Keratinocyte (primary cell): Measurements from ENCODE around the gene NRP1. TPM values are rescaled to one million over a fixed set of nuclear protein-coding genes. Genes with fewer than 3 reads are reported as not detected.

ENCODE experiments used
- DNase-seq: peaks from one replicate; pipeline ENCODE4 v3.0.0-alpha.2; 2011; ENCODE audit warnings: low read depth, missing footprints, low spot score
- FAIRE-seq: peaks from 2 replicates; lab custom pipeline; 2011; peaks lifted over from hg19 to GRCh38; lab: Jason Lieb, UNC
- H2AFZ ChIP-seq: 2 replicates; pipeline ENCODE4 v1.6.0; 2012; ENCODE audit warnings: low read length, control low read depth, inconsistent platforms; ENCODE audit not compliant: control insufficient read depth
- H3K27ac ChIP-seq: 2 replicates; pipeline ENCODE4 v1.5.1; 2011; ENCODE audit warnings: low read length; ENCODE audit not compliant: control insufficient read depth, insufficient read depth
- H3K27me3 ChIP-seq: 3 replicates; pipeline ENCODE4 v1.6.0; 2011; ENCODE audit warnings: low read length; ENCODE audit not compliant: control insufficient read depth, insufficient read depth; ENCODE audit errors: extremely low read depth
- H3K36me3 ChIP-seq, 2 experiments: 2 replicates in 1 of 2; 3 replicates in 1 of 2; pipeline ENCODE4 v1.5.1; 2011; ENCODE audit warnings: low read length in 2 of 2, mild to moderate bottlenecking in 1 of 2; ENCODE audit not compliant: control insufficient read depth in 2 of 2, insufficient read depth in 2 of 2; ENCODE audit errors: extremely low read depth in 1 of 2
- H3K4me1 ChIP-seq: 3 replicates; pipeline ENCODE4 v1.5.1; 2011; ENCODE audit warnings: low read length; ENCODE audit not compliant: control insufficient read depth, insufficient read depth; ENCODE audit errors: extremely low read depth
- H3K4me2 ChIP-seq: 3 replicates; pipeline ENCODE4 v1.6.0; 2011; ENCODE audit warnings: low read depth, low read length; ENCODE audit not compliant: control insufficient read depth, insufficient read depth; ENCODE audit errors: extremely low read depth
- H3K4me3 ChIP-seq, 3 experiments: fragments of 200-600 bp in 1 of 3; sonication (generic) in 1 of 3; 2 replicates in 2 of 3; 3 replicates in 1 of 3; pipeline ENCODE4 v1.5.1; 2011 to 2016; ENCODE audit warnings: low read length in 3 of 3, mild to moderate bottlenecking in 3 of 3, control low read depth in 2 of 3, inconsistent platforms in 1 of 3, low read depth in 1 of 3, mixed read lengths in 1 of 3, mixed run types in 1 of 3, moderate library complexity in 1 of 3; ENCODE audit not compliant: control insufficient read depth in 2 of 3, insufficient read depth in 2 of 3; ENCODE audit errors: extremely low read depth in 1 of 3
- H3K79me2 ChIP-seq: 2 replicates; pipeline ENCODE4 v1.6.0; 2012; ENCODE audit warnings: low read length; ENCODE audit not compliant: control insufficient read depth, insufficient read depth
- H3K9ac ChIP-seq: 3 replicates; pipeline ENCODE4 v1.6.0; 2011; ENCODE audit warnings: low read length; ENCODE audit not compliant: control insufficient read depth, insufficient read depth; ENCODE audit errors: extremely low read depth
- H3K9me1 ChIP-seq: 3 replicates; pipeline ENCODE4 v1.6.0; 2011; ENCODE audit warnings: low read length; ENCODE audit not compliant: control insufficient read depth, insufficient read depth; ENCODE audit errors: extremely low read depth
- H3K9me3 ChIP-seq: 2 replicates; pipeline ENCODE4 v1.5.1; 2012; ENCODE audit warnings: low read depth, low read length; ENCODE audit not compliant: control insufficient read depth
- H4K20me1 ChIP-seq: 3 replicates; pipeline ENCODE4 v1.6.0; 2011; ENCODE audit warnings: low read length; ENCODE audit not compliant: control insufficient read depth, insufficient read depth; ENCODE audit errors: extremely low read depth
- EZH2 ChIP-seq: IDR thresholded peaks from one replicate; pipeline ENCODE4 v1.6.1; 2012; ENCODE audit warnings: inconsistent platforms, mild to moderate bottlenecking, low read length, moderate library complexity
- dilution Hi-C: fragments of 300-500 bp; cut with MboI; formaldehyde crosslinking; loops from one replicate; pipeline ENCODE4 v1.7.0; 2020; ENCODE audit warnings: low sequenced_read_pairs; ENCODE audit not compliant: extremely low pct_ligation_motif_present
- polyA plus RNA-seq, 5 experiments: library from polyadenylated mRNA; depleted of rRNA in 3 of 5; stranded (reverse) in 3 of 5; stranded (forward) in 1 of 5; unstranded in 1 of 5; fragments of >200 nt; gene quantifications; 1 replicate in 1 of 5; 2 replicates in 3 of 5; 3 replicates in 1 of 5; pipeline versions ENCODE4 v1.2.1 to v1.2.3, GENCODE V29; 2011 to 2012; ENCODE audit warnings: missing spikeins in 2 of 5, low read depth in 1 of 5, low replicate concordance in 1 of 5
- TF ChIP-seq, protein P1 (sequence below), 3 experiments: IDR thresholded peaks in 1 of 3; conservative IDR thresholded peaks in 1 of 3; optimal IDR thresholded peaks in 1 of 3; 2 replicates in 2 of 3; 3 replicates in 1 of 3; pipeline versions ENCODE3 to v1.5.1; 2011; ENCODE audit warnings: low read length in 3 of 3, mild to moderate bottlenecking in 3 of 3, moderate library complexity in 2 of 3, control low read depth in 1 of 3, inconsistent platforms in 1 of 3; ENCODE audit not compliant: insufficient read depth in 2 of 3; ENCODE audit errors: extremely low read depth in 1 of 3

Gene NRP1
- polyA plus RNA-seq, 1 donor (not counting 4 experiments of a cell fraction or from before 2014, with no cell fraction given), result 36.2 TPM

GRCh38 chr10:33323721-33324120 lies 10.7 kb downstream of the NRP1 start:
- Histone ChIP-seq H2AFZ (no peak overlapping the region), H3K36me3 (peaks cover 4 to 26% of the 10 kb centered on the region in 2 experiments), H3K27me3 (no peaks in the 10 kb centered on the region), H3K4me1 (no peaks in the 10 kb centered on the region), H3K4me3 (no peak overlapping the region), H4K20me1 (no peaks in the 10 kb centered on the region), H3K4me2 (no peak overlapping the region), H3K79me2 (peaks cover 64% of the 10 kb centered on the region), H3K9ac (no peak overlapping the region), H3K27ac (no peak overlapping the region), H3K9me1 (no peaks in the 10 kb centered on the region), H3K9me3 (no peaks in the 10 kb centered on the region)
- FAIRE-seq (no peak), DNase-seq (no peak)
- dilution Hi-C loops, result no loop called here
- TF ChIP-seq, protein P1, sequence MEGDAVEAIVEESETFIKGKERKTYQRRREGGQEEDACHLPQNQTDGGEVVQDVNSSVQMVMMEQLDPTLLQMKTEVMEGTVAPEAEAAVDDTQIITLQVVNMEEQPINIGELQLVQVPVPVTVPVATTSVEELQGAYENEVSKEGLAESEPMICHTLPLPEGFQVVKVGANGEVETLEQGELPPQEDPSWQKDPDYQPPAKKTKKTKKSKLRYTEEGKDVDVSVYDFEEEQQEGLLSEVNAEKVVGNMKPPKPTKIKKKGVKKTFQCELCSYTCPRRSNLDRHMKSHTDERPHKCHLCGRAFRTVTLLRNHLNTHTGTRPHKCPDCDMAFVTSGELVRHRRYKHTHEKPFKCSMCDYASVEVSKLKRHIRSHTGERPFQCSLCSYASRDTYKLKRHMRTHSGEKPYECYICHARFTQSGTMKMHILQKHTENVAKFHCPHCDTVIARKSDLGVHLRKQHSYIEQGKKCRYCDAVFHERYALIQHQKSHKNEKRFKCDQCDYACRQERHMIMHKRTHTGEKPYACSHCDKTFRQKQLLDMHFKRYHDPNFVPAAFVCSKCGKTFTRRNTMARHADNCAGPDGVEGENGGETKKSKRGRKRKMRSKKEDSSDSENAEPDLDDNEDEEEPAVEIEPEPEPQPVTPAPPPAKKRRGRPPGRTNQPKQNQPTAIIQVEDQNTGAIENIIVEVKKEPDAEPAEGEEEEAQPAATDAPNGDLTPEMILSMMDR (optimal IDR thresholded peaks at IDR 0.05 in 1 of 3, IDR thresholded peaks at IDR 0.05 in 1 of 3, conservative IDR thresholded peaks at IDR 0.05 in 1 of 3; ENCODE audit: extremely low read depth in 1 of 3, insufficient read depth in 2 of 3, low read length in 3 of 3), result no peak
- TF ChIP-seq EZH2, result no peak

DNA sequence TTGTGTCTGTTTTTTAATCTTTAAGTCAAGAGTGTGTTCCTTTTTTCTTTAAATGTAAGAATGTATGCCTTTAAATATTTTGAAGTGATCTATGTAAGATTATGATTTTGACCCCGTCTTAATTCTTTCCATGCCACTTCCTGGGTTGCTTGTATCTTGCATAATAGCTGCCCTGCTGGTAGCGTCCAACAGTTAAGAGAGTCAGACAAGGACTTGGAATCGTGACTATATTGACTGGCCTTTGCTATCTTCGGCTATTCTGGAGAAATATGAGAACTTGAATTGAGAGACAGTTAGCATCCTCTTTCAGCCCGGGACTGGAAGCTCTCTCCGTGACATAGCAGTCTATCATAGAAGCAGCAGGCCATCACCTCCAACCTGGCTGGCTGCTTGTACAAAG lies 13.0 kb downstream of the NRP1 start:
- no peak overlapping the region for H3K27ac ChIP-seq
- H3K36me3 ChIP-seq, result peaks cover 10 to 14% of the 10 kb centered on the region in 2 experiments
- H3K79me2 ChIP-seq, result peaks cover 58% of the 10 kb centered on the region

More for the DNA sequence above, 13.0 kb downstream of the NRP1 start:
- Histone ChIP-seq H2AFZ (no peak overlapping the region), H3K4me1 (no peaks in the 10 kb centered on the region), H3K4me3 (no peak overlapping the region), H3K9me3 (no peaks in the 10 kb centered on the region), H3K9ac (no peak overlapping the region), H3K9me1 (no peaks in the 10 kb centered on the region), H3K27me3 (no peaks in the 10 kb centered on the region), H4K20me1 (no peaks in the 10 kb centered on the region), H3K4me2 (no peak overlapping the region)
- dilution Hi-C loops, result no loop called here
- TF ChIP-seq, protein P1 (optimal IDR thresholded peaks at IDR 0.05 in 1 of 3, IDR thresholded peaks at IDR 0.05 in 1 of 3, conservative IDR thresholded peaks at IDR 0.05 in 1 of 3; ENCODE audit: extremely low read depth in 1 of 3, insufficient read depth in 2 of 3, low read length in 3 of 3), result no peak
- no peak for TF ChIP-seq EZH2
- no peak for FAIRE-seq
- DNase-seq, result no peak
